SJSA1 (cell line): ENCODE results near the gene ECT2. TPM values are rescaled to one million over a fixed set of nuclear protein-coding genes. Genes with fewer than 3 reads are reported as not detected.
"Not testable (repeated sequence)": the region's sequence is repeated elsewhere in the genome, so short reads cannot be mapped to it uniquely, and the experiment has no call there.

ENCODE experiments used
- DNase-seq, 2 experiments: peaks; one replicate each; pipeline ENCODE4 v3.0.0-alpha.2; 2015 to 2020; ENCODE audit warnings: low spot score in 2 of 2, low read depth in 1 of 2
- H3K27ac ChIP-seq: fragments of 250-450 bp; sonication (Bioruptor Pico); 2 replicates; pipeline ENCODE4 v1.5.1; 2020; ENCODE audit warnings: mild to moderate bottlenecking, moderate library complexity
- H3K27me3 ChIP-seq: fragments of 250-450 bp; sonication (Bioruptor Pico); replicated peaks from 2 replicates; pipeline ENCODE4 v1.5.1; 2020; ENCODE audit warnings: mild to moderate bottlenecking, moderate library complexity
- H3K36me3 ChIP-seq: fragments of 250-450 bp; sonication (Bioruptor Pico); 2 replicates; pipeline ENCODE4 v1.5.1; 2020; ENCODE audit warnings: mild to moderate bottlenecking
- H3K4me1 ChIP-seq: fragments of 250-450 bp; sonication (Bioruptor Pico); replicated peaks from 2 replicates; pipeline ENCODE4 v1.6.1; 2021; ENCODE audit warnings: mild to moderate bottlenecking
- H3K4me3 ChIP-seq: fragments of 250-450 bp; sonication (Bioruptor Pico); 2 replicates; pipeline ENCODE4 v1.5.1; 2020; ENCODE audit warnings: mild to moderate bottlenecking
- H3K9me3 ChIP-seq: fragments of 250-450 bp; sonication (Bioruptor Pico); replicated peaks from 2 replicates; pipeline ENCODE4 v1.5.1; 2020; ENCODE audit warnings: mild to moderate bottlenecking
- total RNA-seq: library from RNA; depleted of rRNA; stranded (reverse); fragments of >200 nt; shearing (Covaris generic); gene quantifications from 2 replicates; pipeline ENCODE4 v1.2.3, GENCODE V29; 2014

ECT2 gene
- total RNA-seq, 1 experiment from 2014 or later = 97.0 TPM

DNA sequence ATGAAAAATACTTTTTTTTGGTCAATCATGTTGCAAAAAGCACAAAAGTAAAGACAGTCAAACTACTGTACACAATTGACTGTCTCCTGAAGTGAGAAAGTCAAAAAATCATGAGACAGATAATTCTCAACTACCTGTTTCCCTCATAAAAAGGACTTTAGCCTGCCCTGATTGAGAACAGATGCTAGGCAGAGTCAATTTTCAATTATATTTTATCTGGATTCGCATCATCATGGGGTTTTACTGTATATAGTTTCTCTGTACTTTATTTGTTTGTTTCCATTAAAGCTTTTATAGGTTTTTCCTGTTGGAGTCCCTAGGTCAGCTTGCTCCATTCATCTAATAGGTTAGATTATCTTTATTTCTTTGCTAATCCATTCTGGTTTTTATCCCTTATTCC lies 53.8 kb downstream of the ECT2 start:
- Histone ChIP-seq H3K4me3 (no peak overlapping the region), H3K36me3 (peaks cover 75% of the 10 kb centered on the region), H3K27ac (no peak overlapping the region), H3K27me3 (no peaks in the 10 kb centered on the region), H3K4me1 (no peaks in the 10 kb centered on the region), H3K9me3 (no peaks in the 10 kb centered on the region)
- no peak for DNase-seq

DNA sequence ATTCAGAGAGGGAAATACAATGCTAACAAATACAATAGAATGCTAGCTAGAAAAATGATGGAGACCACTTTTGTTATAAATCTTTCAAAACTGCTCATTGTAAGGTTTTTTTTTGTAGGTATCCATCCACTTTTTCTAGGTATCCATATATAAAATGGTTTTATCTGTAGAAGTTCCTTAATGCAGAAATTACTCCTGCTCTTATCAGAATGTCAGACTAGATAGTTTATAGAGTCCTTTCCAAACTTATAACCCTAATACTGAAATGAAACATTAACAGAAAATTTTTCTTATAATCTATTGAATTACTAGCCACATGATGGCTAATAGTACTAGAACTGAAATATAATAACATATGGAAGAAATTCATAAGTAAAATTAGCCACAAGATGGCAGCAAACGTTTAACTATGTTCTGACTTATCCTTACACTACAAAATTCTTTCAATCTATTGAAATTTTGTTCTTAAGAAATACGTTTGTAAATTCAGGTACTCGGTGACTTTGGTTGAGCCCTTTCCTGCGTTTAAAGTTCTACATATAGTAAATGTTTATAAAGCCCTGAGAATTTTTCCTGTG lies 58.5 kb downstream of the ECT2 start:
- Histone ChIP-seq H3K4me3 (no peak overlapping the region), H3K27me3 (no peaks in the 10 kb centered on the region), H3K36me3 (peaks cover 69% of the 10 kb centered on the region), H3K27ac (no peak overlapping the region), H3K9me3 (no peaks in the 10 kb centered on the region), H3K4me1 (no peaks in the 10 kb centered on the region)
- peak in 1 of 2 experiments; percentile 10 for DNase-seq

DNA sequence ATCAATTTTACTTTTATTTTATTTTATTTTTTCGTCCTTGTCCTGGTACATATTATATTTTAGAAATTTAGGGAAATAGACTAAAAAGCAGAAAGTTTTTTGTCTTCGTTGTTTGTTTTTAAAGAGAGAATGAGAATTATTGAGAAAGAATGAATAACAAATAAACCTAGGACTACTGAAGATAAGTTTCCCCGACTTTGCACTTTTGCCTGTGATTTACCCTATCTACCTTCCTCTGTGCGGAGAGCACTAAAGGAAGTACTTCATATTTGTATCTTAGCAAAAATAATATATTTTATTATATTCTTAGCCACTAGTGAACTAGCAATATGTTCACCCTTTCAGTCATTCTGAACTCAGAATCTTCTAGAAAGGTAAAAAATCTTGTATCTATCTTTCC lies 60.6 kb downstream of the ECT2 start:
- peaks cover 67% of the 10 kb centered on the region for H3K36me3 ChIP-seq
- no peak overlapping the region for H3K27ac ChIP-seq

DNA sequence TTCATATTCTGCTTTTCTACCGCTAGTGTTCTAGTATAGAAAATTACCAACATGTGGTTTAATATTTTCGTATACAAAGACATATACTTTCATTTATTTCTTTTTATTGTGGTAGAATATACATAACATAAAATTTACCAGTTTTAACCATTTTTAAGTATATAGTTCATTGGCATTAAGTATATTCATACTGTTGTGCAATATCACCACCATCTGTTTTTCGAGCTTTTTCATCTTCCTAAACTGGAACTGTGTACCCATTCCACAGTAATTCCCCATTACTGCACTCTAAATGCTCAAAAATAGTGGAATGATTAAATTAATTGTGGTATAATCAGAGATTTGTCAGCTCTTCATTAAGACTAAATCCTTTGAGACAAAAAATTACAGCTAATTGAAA lies 62.9 kb downstream of the ECT2 start:
- DNase-seq = no peak
- Histone ChIP-seq H3K4me1 (no peaks in the 10 kb centered on the region), H3K36me3 (peaks cover 67% of the 10 kb centered on the region), H3K9me3 (no peaks in the 10 kb centered on the region), H3K27me3 (no peaks in the 10 kb centered on the region), H3K4me3 (no peak overlapping the region), H3K27ac (no peak overlapping the region)

More for the DNA sequence above, 60.6 kb downstream of the ECT2 start:
- Histone ChIP-seq H3K4me3 (no peak overlapping the region), H3K9me3 (no peaks in the 10 kb centered on the region), H3K4me1 (no peaks in the 10 kb centered on the region), H3K27me3 (no peaks in the 10 kb centered on the region)
- no peak for DNase-seq

DNA sequence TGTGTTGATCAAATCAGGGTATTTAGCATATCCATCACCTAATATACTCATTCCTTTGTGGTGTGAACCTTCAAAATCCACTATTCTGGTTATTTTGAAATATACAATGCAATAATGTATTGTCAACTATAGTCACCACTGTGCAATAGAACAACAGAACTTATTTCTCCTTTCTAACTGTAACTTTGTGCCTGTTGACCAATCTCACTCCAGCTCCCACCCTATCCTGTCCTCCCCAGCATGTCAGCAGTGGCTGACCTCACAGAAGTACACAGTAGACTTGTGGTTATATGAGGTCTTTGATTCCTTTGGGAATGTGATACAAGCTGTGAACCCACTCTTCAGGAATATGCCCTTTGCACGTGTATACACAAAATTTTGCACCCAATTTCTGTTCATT lies 64.2 kb downstream of the ECT2 start:
- Histone ChIP-seq H3K9me3 (no peaks in the 10 kb centered on the region), H3K4me1 (no peaks in the 10 kb centered on the region), H3K36me3 (peaks cover 64% of the 10 kb centered on the region), H3K27ac (no peak overlapping the region), H3K27me3 (no peaks in the 10 kb centered on the region), H3K4me3 (no peak overlapping the region)
- DNase-seq = no peak

DNA sequence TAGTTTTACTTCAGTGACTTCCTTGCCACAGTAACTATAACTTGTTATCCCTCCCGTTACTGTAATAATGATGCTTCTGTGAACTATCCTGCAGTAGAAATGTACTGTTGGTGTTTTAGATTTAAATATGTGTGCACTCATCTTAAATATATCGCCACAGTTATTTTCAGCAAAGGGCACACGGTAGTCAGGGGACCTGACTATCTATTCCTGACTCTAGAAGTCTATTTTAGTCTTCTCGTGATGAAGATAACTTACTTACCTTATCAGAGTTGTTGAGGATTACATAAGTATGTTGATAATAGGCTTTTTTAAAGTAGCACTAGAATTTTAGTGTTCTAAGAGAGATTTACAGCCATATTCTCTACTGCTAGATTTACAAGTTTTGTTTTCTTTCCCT lies 65.3 kb downstream of the ECT2 start:
- no peak for DNase-seq
- H3K27ac ChIP-seq = no peak overlapping the region
- peaks cover 65% of the 10 kb centered on the region for H3K36me3 ChIP-seq
- no peaks in the 10 kb centered on the region for H3K27me3 ChIP-seq
- no peaks in the 10 kb centered on the region for H3K4me1 ChIP-seq
- H3K9me3 ChIP-seq = no peaks in the 10 kb centered on the region
- H3K4me3 ChIP-seq = no peak overlapping the region

DNA sequence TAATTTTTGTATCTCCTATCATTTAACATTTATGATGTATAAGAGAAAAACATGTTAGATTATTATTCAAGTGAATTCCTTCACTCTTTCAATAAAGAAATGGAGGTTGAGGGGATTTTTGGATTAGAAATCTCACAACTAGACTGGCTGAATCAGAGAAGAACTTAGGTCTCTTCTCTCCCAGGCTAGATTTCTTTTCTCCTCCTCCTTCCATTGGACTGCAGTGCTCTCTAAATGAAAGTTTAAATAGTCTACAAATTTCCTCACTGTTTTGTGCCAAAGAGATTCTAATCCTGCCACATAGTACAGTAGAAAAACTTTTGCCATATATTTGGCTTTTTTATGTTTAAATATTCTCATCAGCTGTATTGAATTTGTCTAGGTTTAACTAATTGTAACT lies 65.8 kb downstream of the ECT2 start:
- Histone ChIP-seq H3K27ac (no peak overlapping the region), H3K4me1 (no peaks in the 10 kb centered on the region), H3K9me3 (no peaks in the 10 kb centered on the region), H3K36me3 (peaks cover 62% of the 10 kb centered on the region), H3K4me3 (no peak overlapping the region), H3K27me3 (no peaks in the 10 kb centered on the region)
- DNase-seq = no peak

DNA sequence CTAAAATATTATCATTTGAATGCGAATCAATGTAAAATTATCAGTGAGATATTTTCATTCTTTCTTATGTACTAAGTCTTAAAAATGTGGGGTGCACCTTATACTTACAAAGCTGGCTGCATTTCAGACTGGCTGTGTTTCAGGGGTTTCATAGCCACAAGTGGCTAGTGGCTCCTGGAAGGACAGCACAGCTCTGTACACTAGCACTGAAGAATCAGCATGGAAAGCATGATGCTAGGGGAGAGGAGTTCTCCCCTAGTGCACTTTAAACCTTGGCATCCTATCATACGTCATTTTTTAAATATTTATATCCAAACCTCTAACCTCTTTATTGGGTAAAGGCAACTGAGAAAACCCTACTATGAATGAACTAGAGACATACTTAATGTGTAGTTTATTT lies 66.4 kb downstream of the ECT2 start:
- Histone ChIP-seq H3K4me3 (no peak overlapping the region), H3K4me1 (no peaks in the 10 kb centered on the region), H3K27ac (no peak overlapping the region), H3K9me3 (no peaks in the 10 kb centered on the region), H3K27me3 (no peaks in the 10 kb centered on the region), H3K36me3 (peaks cover 61% of the 10 kb centered on the region)
- DNase-seq = no peak

DNA sequence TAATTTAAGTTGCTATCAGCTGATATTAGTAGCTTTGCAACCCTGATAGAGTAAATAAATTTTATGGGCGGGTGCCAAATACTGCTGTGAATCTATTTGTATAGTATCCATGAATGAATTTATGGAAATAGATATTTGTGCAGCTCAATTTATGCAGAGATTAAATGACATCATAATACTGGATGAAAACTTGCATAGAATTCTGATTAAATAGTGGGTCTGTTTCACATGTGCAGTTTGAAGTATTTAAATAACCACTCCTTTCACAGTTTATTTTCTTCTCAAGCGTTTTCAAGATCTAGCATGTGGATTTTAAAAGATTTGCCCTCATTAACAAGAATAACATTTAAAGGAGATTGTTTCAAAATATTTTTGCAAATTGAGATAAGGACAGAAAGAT lies 70.0 kb downstream of the ECT2 start:
- no peaks in the 10 kb centered on the region for H3K27me3 ChIP-seq
- DNase-seq = no peak
- H3K9me3 ChIP-seq = no peaks in the 10 kb centered on the region
- no peak overlapping the region for H3K27ac ChIP-seq
- peaks cover 53% of the 10 kb centered on the region for H3K36me3 ChIP-seq
- H3K4me3 ChIP-seq = no peak overlapping the region
- no peaks in the 10 kb centered on the region for H3K4me1 ChIP-seq

DNA sequence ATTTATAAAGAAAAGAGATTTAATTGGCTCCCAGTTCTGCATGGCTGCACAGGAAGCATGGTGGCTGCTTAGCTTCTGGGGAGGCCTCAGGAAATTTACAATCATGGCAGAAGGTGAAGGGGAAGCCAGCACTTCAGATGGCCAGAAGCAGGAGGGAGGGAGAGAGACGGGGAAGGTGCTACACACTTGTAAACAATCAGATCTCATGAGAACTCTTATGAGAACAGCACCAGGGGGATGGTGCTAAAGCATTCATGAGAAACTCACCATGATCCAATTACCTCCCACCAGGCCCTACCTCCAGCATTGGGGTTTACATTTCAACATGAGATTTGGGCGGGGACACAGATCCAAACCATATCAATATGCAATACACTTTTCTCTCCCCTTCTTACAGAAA lies 73.7 kb downstream of the ECT2 start:
- H3K27ac ChIP-seq = no peak overlapping the region
- no peaks in the 10 kb centered on the region for H3K27me3 ChIP-seq
- no peaks in the 10 kb centered on the region for H3K4me1 ChIP-seq
- no peak for DNase-seq
- H3K4me3 ChIP-seq = no peak overlapping the region
- H3K9me3 ChIP-seq = peaks cover 7% of the 10 kb centered on the region; the same call in 1 of the 2 replicates
- H3K36me3 ChIP-seq = peaks cover 20% of the 10 kb centered on the region

DNA sequence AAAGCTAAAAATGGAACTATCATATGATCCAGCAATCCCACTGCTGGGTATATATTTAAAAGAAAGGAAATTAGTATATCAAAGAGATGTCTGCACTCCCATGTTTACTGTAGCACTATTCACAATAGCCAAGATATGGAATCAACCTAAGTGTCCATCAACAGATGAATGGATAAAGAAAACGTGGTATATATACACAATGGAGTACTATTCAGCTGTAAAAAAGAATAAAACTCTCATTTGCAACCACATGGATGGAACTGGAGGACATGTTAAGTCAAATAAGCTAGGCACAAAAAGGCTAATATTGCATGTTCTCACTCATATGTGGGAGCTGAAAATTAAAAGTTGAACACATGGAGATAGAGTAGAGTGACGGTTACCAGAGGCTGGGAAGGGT lies 76.7 kb downstream of the ECT2 start:
- DNase-seq, H3K4me3 ChIP-seq, H3K9me3 ChIP-seq, H3K27me3 ChIP-seq, H3K4me1 ChIP-seq, H3K36me3 ChIP-seq, H3K27ac ChIP-seq: not testable (repeated sequence)

DNA sequence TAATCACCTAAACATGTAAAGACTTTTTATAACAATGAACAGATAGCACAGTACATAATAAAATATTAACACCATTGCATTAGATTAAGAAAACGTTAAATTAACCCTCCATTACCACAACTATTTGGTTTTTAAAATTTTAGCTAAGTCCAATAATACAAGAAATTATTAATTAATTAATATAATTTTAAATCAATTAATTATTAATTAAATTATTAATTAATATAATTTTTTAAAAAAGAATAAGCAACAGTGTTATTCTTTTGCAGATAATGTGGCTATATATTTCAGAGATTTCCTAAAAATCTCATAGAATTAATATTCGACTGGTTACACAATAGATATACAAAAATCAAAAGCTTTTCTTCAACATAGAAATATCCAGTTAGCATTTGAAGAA lies 82.5 kb downstream of the ECT2 start:
- Histone ChIP-seq H3K4me3 (no peak overlapping the region), H3K4me1 (no peaks in the 10 kb centered on the region), H3K36me3 (no peaks in the 10 kb centered on the region), H3K9me3 (no peaks in the 10 kb centered on the region), H3K27ac (no peak overlapping the region), H3K27me3 (no peaks in the 10 kb centered on the region; the same call in 1 of the 2 replicates)
- DNase-seq = no peak

DNA sequence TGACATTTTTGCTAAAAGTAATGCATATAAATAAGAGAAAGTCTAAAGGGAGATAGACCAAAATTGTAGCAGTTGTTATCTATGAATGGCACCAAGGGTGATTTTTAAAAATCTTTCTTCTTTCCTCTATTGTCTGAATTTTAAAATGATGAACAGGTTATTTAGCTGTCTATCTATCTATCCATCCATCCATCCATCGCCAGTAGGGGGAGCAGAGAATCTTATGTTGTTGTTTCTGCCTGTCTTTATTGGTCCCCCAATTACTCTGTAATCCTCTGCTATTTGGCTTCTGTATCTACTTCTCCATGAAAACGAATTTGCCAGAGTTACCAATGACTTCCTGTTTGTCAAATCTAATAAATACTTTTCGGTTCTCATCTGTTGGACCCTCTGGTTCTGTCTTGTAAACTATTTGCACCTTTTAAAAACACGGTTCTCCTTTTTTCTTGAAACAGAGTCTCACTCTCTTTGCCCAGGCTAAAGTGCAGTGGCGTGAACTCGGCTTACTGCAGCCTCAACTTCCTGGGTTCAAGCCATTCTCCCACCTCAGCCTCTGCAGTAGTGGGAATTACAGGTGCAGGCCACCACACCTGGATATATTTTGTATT lies 86.0 kb downstream of the ECT2 start:
- peak; percentile 40 to 52 for DNase-seq
- no peak overlapping the region for H3K27ac ChIP-seq
- H3K4me3 ChIP-seq = no peak overlapping the region
- no peaks in the 10 kb centered on the region for H3K36me3 ChIP-seq
- H3K27me3 ChIP-seq = no peaks in the 10 kb centered on the region; the same call in 1 of the 2 replicates
- H3K4me1 ChIP-seq = no peaks in the 10 kb centered on the region
- no peaks in the 10 kb centered on the region for H3K9me3 ChIP-seq

DNA sequence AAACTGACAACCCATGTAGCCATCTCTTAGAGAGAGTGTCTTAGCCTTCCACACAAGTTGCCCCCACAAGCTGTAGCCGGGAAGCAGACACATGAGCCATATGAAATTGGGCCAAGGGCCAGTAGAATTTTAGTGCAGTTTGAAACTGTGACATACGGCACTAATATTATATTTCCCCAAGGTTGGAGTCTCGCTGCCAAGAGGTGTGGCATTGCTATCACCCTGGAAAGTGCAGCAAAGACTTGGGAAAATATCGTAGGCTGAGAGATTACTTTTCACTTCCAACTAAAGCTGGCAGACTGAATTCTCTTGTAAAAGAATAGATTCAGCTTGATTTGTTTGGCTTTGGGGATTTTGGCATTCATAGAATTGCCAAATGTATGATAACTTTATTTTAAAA lies 89.2 kb downstream of the ECT2 start:
- H3K27me3 ChIP-seq = no peaks in the 10 kb centered on the region
- no peak overlapping the region for H3K27ac ChIP-seq
- H3K36me3 ChIP-seq = no peaks in the 10 kb centered on the region
- H3K9me3 ChIP-seq = no peaks in the 10 kb centered on the region
- no peaks in the 10 kb centered on the region for H3K4me1 ChIP-seq
- DNase-seq = no peak
- no peak overlapping the region for H3K4me3 ChIP-seq

DNA sequence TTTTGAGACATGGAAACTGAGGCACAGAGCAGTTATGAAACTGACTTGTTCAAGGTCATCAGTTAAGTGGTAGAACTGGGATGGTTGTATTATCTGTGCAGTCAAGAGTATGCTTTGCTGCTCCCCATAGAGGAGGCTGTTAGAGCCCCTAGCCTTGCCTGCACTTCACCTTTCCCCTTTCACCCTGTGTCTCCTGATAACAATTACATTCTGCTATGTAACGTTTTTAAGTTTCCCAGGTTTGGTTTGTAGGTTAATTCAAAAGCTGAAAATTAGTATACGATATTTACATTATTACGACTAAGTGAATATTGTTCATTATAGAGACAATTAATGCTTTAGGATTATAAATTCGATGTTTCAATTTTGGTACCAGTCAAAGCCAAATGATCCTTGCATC lies 89.9 kb downstream of the ECT2 start:
- Histone ChIP-seq H3K4me3 (no peak overlapping the region), H3K4me1 (no peaks in the 10 kb centered on the region), H3K27ac (no peak overlapping the region), H3K9me3 (no peaks in the 10 kb centered on the region), H3K36me3 (no peaks in the 10 kb centered on the region), H3K27me3 (no peaks in the 10 kb centered on the region)
- no peak for DNase-seq
